K562 (cell line): Measurements from ENCODE around the gene ISOC1. TPM values are rescaled to one million over a fixed set of nuclear protein-coding genes. Genes with fewer than 3 reads are reported as not detected.

Source experiments
- ATAC-seq: fragments of 200-7000 bp; cut with Tn5 transposase; 3 replicates; pipeline ENCODE4 v1.9.1; 2020; ENCODE audit warnings: moderate library complexity
- BruUV-seq: library from RNA; stranded (reverse); fragments of 400-500 nt; replicated peaks from 2 replicates; lab custom pipeline; 2021; lab: Mats Ljungman, UMichigan
- CTCF ChIA-PET: fragments of 300-600 bp; formaldehyde crosslinking; extraction: SDS; loops from one replicate; lab custom pipeline; 2021; ENCODE audit warnings: low intra/inter-chr PET ratio; lab: Yijun Ruan, JAX
- POLR2A ChIA-PET: fragments of 300-600, 350-650 bp; sonication (Branson Sonifier 250); formaldehyde crosslinking; extraction: SDS; loops from one replicate; lab custom pipeline; 2021; ENCODE audit warnings: antibody characterized with exemption, inconsistent platforms; lab: Yijun Ruan, JAX
- DNase-seq, 4 experiments: peaks; one replicate each; pipeline versions ENCODE4 v3.0.0 to v3.0.0-alpha.2; 2011 to 2018; ENCODE audit warnings: low spot score in 3 of 4, mixed read lengths in 3 of 4; ENCODE audit errors: extremely low read depth in 1 of 4
- FAIRE-seq: peaks from 2 replicates; lab custom pipeline; 2011; peaks lifted over from hg19 to GRCh38; lab: Jason Lieb, UNC
- H2AFZ ChIP-seq: 2 replicates; pipeline ENCODE4 v1.6.0; 2011; ENCODE audit warnings: low read depth, low read length, control low read depth, inconsistent platforms
- H3K27ac ChIP-seq: fragments of 200-600 bp; 3 replicates; pipeline ENCODE4 v1.8.0; 2011; ENCODE audit warnings: low read depth, mild to moderate bottlenecking, control low read depth, inconsistent platforms, low read length, moderate library complexity, mixed read lengths; ENCODE audit errors: extremely low read depth
- H3K27me3 ChIP-seq, 2 experiments: fragments of 300-600 bp in 1 of 2; 2 replicates in 1 of 2; 3 replicates in 1 of 2; pipeline versions ENCODE4 v1.6.0 to v1.8.0; 2011; ENCODE audit warnings: inconsistent platforms in 2 of 2, low read length in 2 of 2, mild to moderate bottlenecking in 1 of 2, mixed read lengths in 1 of 2, moderate library complexity in 1 of 2; ENCODE audit not compliant: control insufficient read depth in 2 of 2, insufficient read depth in 2 of 2
- H3K36me3 ChIP-seq: fragments of 300-600 bp; 3 replicates; pipeline ENCODE4 v1.8.0; 2011; ENCODE audit warnings: mild to moderate bottlenecking, low read length, inconsistent platforms; ENCODE audit not compliant: control insufficient read depth, insufficient read depth
- H3K4me1 ChIP-seq, 2 experiments: fragments of 200-600 bp in 1 of 2; replicated peaks in 1 of 2; 2 replicates in 1 of 2; 3 replicates in 1 of 2; pipeline versions ENCODE4 v1.5.1 to v1.8.0; 2011; ENCODE audit warnings: inconsistent platforms in 2 of 2, low read length in 2 of 2, mild to moderate bottlenecking in 1 of 2, mixed read lengths in 1 of 2, moderate library complexity in 1 of 2; ENCODE audit not compliant: control insufficient read depth in 2 of 2, insufficient read depth in 2 of 2
- H3K4me2 ChIP-seq: 2 replicates; pipeline ENCODE4 v1.6.1; 2011; ENCODE audit warnings: low read length, control low read depth, inconsistent platforms, mixed read lengths; ENCODE audit not compliant: insufficient read depth
- H3K4me3 ChIP-seq: fragments of 200-600 bp; sonication (generic), shearing (Covaris generic); 2 replicates; pipeline ENCODE4 v1.5.1; 2016; ENCODE audit warnings: control low read depth, inconsistent platforms
- H3K79me2 ChIP-seq: fragments of 200-600 bp; 3 replicates; pipeline ENCODE4 v1.8.0; 2011; ENCODE audit warnings: low read length, inconsistent platforms; ENCODE audit not compliant: control insufficient read depth, insufficient read depth
- H3K9ac ChIP-seq, 2 experiments: 2 replicates each; pipeline versions ENCODE4 v1.6.0 to v1.6.1; 2011; ENCODE audit warnings: low read depth in 2 of 2, low read length in 2 of 2, control low read depth in 1 of 2, inconsistent platforms in 1 of 2, mild to moderate bottlenecking in 1 of 2, mixed read lengths in 1 of 2; ENCODE audit not compliant: insufficient read depth in 1 of 2
- H3K9me1 ChIP-seq: one replicate; pipeline ENCODE4 v1.6.0; 2011; ENCODE audit warnings: inconsistent platforms, mild to moderate bottlenecking, low read length, moderate library complexity; ENCODE audit not compliant: control insufficient read depth, insufficient read depth
- H3K9me3 ChIP-seq: replicated peaks from 2 replicates; pipeline ENCODE4 v1.5.1; 2011; ENCODE audit warnings: low read depth, low read length, inconsistent platforms; ENCODE audit not compliant: control insufficient read depth, insufficient read depth
- H4K20me1 ChIP-seq: replicated peaks from 2 replicates; pipeline ENCODE4 v1.6.1; 2011; ENCODE audit warnings: low read length, inconsistent platforms, mixed read lengths; ENCODE audit not compliant: control insufficient read depth, insufficient read depth
- BDP1 ChIP-seq: IDR thresholded peaks from 3 replicates; pipeline ENCODE4 v1.6.1; 2011; ENCODE audit not compliant: insufficient read length, insufficient read depth
- ERF ChIP-seq: fragments of 450-650 bp; formaldehyde crosslinking; IDR thresholded peaks from 2 replicates; pipeline ENCODE4 v1.4.0; 2020; ENCODE audit warnings: mild to moderate bottlenecking, mixed read lengths
- EZH2 ChIP-seq: IDR thresholded peaks from 2 replicates; pipeline ENCODE4 v1.6.1; 2012; ENCODE audit warnings: low read depth, mild to moderate bottlenecking, inconsistent platforms, low read length, borderline replicate concordance
- KDM1A ChIP-seq, 2 experiments: fragments of 450-650 bp; IDR thresholded peaks; 2 replicates each; pipeline ENCODE4 v1.6.1; 2016; ENCODE audit warnings: mild to moderate bottlenecking in 2 of 2
- MAZ ChIP-seq, 2 experiments: fragments of 450-650 bp in 1 of 2; sonication (generic) in 1 of 2; formaldehyde crosslinking; IDR thresholded peaks in 1 of 2; conservative IDR thresholded peaks in 1 of 2; 2 replicates each; pipeline versions ENCODE4 v1.4.0 to v1.5.0; 2020; ENCODE audit warnings: mild to moderate bottlenecking in 1 of 2, missing genetic modification reagents in 1 of 2
- MCM3 ChIP-seq: fragments of 450-650 bp; IDR thresholded peaks from 2 replicates; pipeline ENCODE4 v1.6.1; 2016
- MLX ChIP-seq, 2 experiments: fragments of 450-650 bp in 1 of 2; sonication (generic) in 1 of 2; formaldehyde crosslinking; conservative IDR thresholded peaks; 2 replicates each; pipeline versions ENCODE4 v1.4.0 to v1.8.1; 2020 to 2022; ENCODE audit warnings: mild to moderate bottlenecking in 1 of 2, missing genetic modification reagents in 1 of 2
- NFATC3 ChIP-seq: fragments of 450-650 bp; IDR thresholded peaks from 2 replicates; pipeline ENCODE4 v1.6.1; 2017; ENCODE audit warnings: mild to moderate bottlenecking
- PTTG1 ChIP-seq: fragments of 450-650 bp; IDR thresholded peaks from 2 replicates; pipeline ENCODE4 v1.6.1; 2016; ENCODE audit warnings: low read depth, mild to moderate bottlenecking, missing genetic modification characterization, missing compliant biosample characterization
- RNF219 ChIP-seq: fragments of 250-450 bp; sonication (Bioruptor Pico); IDR thresholded peaks from 2 replicates; pipeline ENCODE4 v1.5.0; 2022; ENCODE audit warnings: mild to moderate bottlenecking
- THRB ChIP-seq: fragments of 450-650 bp; formaldehyde crosslinking; conservative IDR thresholded peaks from 2 replicates; pipeline ENCODE4 v1.4.0; 2022; ENCODE audit warnings: mild to moderate bottlenecking, missing genetic modification characterization
- ZFPM2 ChIP-seq: fragments of 250-450 bp; sonication (Bioruptor Pico); IDR thresholded peaks from 2 replicates; pipeline ENCODE4 v1.5.1; 2022; ENCODE audit warnings: mild to moderate bottlenecking
- ZMIZ1 ChIP-seq, 2 experiments: fragments of 150-350 bp in 1 of 2; IDR thresholded peaks; 2 replicates each; pipeline ENCODE4 v1.6.1; 2012 to 2016; ENCODE audit warnings: low read depth in 2 of 2, low read length in 2 of 2, mild to moderate bottlenecking in 1 of 2, moderate library complexity in 1 of 2
- ZNF174 ChIP-seq: fragments of 250-450 bp; sonication (Bioruptor Pico); IDR thresholded peaks from 2 replicates; pipeline ENCODE4 v1.4.0; 2020; ENCODE audit warnings: mild to moderate bottlenecking
- WGBS: fragments of 100-300 bp; shearing (Covaris generic); methylation state at CpG from one replicate; pipeline ENCODE4 v1.1.6; 2016; ENCODE audit warnings: low coverage, mixed read lengths; ENCODE audit not compliant: insufficient coverage; ENCODE audit errors: missing lambda C conversion rate; 5-methylcytosine and 5-hydroxymethylcytosine counted together
- in situ Hi-C: fragments of 300-500 bp; cut with MboI; formaldehyde crosslinking; loops from 4 replicates; pipeline ENCODE4 v1.15.0; 2018; ENCODE audit warnings: inconsistent platforms, mixed read lengths
- intact Hi-C: fragments of 100-400 bp; cut with micrococcal nuclease; formaldehyde crosslinking; loops from 2 replicates; pipeline ENCODE4 v1.14.2; 2022
- polyA plus RNA-seq, 8 experiments: library from polyadenylated mRNA; depleted of rRNA in 4 of 8; stranded (reverse) in 5 of 8; unstranded in 3 of 8; fragments of >200 nt; fragmentation: Nextera tagmentation in 2 of 8; fragmentation: Illumina TruSeq in 1 of 8; extraction: Ambion mirVana in 2 of 8; extraction: Trizol in 1 of 8; gene quantifications; 2 replicates each; pipeline versions ENCODE4 v1.2.1 to v1.2.3, GENCODE V29; 2011 to 2014; ENCODE audit warnings: inconsistent platforms in 1 of 8, missing spikeins in 1 of 8
- total RNA-seq, 7 experiments: library from RNA; depleted of rRNA in 6 of 7; stranded (reverse); fragments of >200 nt in 6 of 7; fragmentation: Illumina TruSeq in 2 of 7; extraction: Trizol in 2 of 7; gene quantifications; 2 replicates each; pipeline versions ENCODE4 v1.2.1 to v1.2.3, GENCODE V29; 2011 to 2021; ENCODE audit warnings: low replicate concordance in 1 of 7

Gene ISOC1
- total and polyA plus RNA-seq, 9 of the 15 experiments (the other 6 are each of a cell fraction or from before 2014, with no cell fraction given): 14.0 to 67.9 (median 51.3) TPM

GRCh38 chr5:129067745-129068144 lies 26.8 kb upstream of the ISOC1 start (continued):
- no peak for TF ChIP-seq ERF

GRCh38 chr5:129069292-129069691 lies 25.3 kb upstream of the ISOC1 start:
- no peak for ATAC-seq
- CTCF ChIA-PET: no interaction called here
- no peak for TF ChIP-seq ZNF174 (CRISPR knock-in tag)
- TF ChIP-seq MAZ (CRISPR knock-in tag; conservative IDR thresholded peaks at IDR 0.05 in 1 of 2, IDR thresholded peaks at IDR 0.05 in 1 of 2): no peak
- no peak for TF ChIP-seq KDM1A (IDR thresholded peaks at IDR 0.05)
- TF ChIP-seq THRB: no peak
- TF ChIP-seq ZFPM2 (CRISPR knock-in tag): no peak
- no peak for TF ChIP-seq MCM3
- no peak for TF ChIP-seq PTTG1
- TF ChIP-seq BDP1: no peak
- no peak for TF ChIP-seq MLX (CRISPR knock-in tag; conservative IDR thresholded peaks at IDR 0.05)
- no peak for TF ChIP-seq RNF219 (CRISPR knock-in tag)
- TF ChIP-seq ERF: no peak
- TF ChIP-seq EZH2: no peak
- TF ChIP-seq ZMIZ1 (IDR thresholded peaks at IDR 0.05; ENCODE audit: low read depth in 2 of 2, low read length in 2 of 2): no peak
- no peak for TF ChIP-seq NFATC3

More at GRCh38 chr5:129069292-129069691, 25.3 kb upstream of the ISOC1 start:
- POLR2A ChIA-PET: no interaction called here
- Histone ChIP-seq H3K79me2 (no peaks in the 10 kb centered on the region), H3K27ac (no peak overlapping the region), H3K4me3 (no peak overlapping the region), H3K9me3 (no peaks in the 10 kb centered on the region), H3K36me3 (no peaks in the 10 kb centered on the region), H3K9me1 (no peaks in the 10 kb centered on the region), H3K27me3 (no peaks in the 10 kb centered on the region), H2AFZ (no peak overlapping the region), H4K20me1 (no peaks in the 10 kb centered on the region), H3K4me2 (no peak overlapping the region), H3K4me1 (peaks cover 0 to 9% of the 10 kb centered on the region in 2 experiments; a peak in 2 of 5 replicates), H3K9ac (no peak overlapping the region)
- no TSS peak for BruUV-seq
- in situ Hi-C loops: no loop called here
- WGBS: 38% methylated on average over 2 of the region's 2 CpGs
- no peak for DNase-seq
- FAIRE-seq: peak; percentile 49
- intact Hi-C loops: no loop called here
